HepG2 (cell line): Measurements from ENCODE around the gene AGAP3. TPM values are rescaled to one million over a fixed set of nuclear protein-coding genes. Genes with fewer than 3 reads are reported as not detected.

Source experiments
- ATAC-seq: fragments of 200-7000 bp; cut with Tn5 transposase; 3 replicates; pipeline ENCODE4 v1.9.1; 2020; ENCODE audit warnings: mild to moderate bottlenecking, moderate library complexity
- BruUV-seq: library from RNA; stranded (reverse); fragments of 400-500 nt; replicated peaks from 2 replicates; lab custom pipeline; 2021; lab: Mats Ljungman, UMichigan
- CTCF ChIA-PET: fragments of 300-600 bp; formaldehyde crosslinking; extraction: SDS; loops from one replicate; lab custom pipeline; 2021; ENCODE audit warnings: low total read pairs, inconsistent platforms, low intra/inter-chr PET ratio; lab: Yijun Ruan, JAX
- POLR2A ChIA-PET: fragments of 350-600 bp; sonication (Branson Sonifier 250); formaldehyde crosslinking; loops from one replicate; lab custom pipeline; 2020; ENCODE audit warnings: antibody characterized with exemption, inconsistent platforms; lab: Yijun Ruan, JAX
- DNase-seq: peaks from one replicate; pipeline ENCODE4 v3.0.0-alpha.2; 2015; ENCODE audit warnings: low spot score
- FAIRE-seq: peaks from 3 replicates; lab custom pipeline; 2011; peaks lifted over from hg19 to GRCh38; lab: Jason Lieb, UNC
- H2AFZ ChIP-seq: one replicate; pipeline ENCODE4 v1.6.1; 2011; ENCODE audit warnings: low read length, inconsistent platforms
- H3K27ac ChIP-seq: fragments of 300-600 bp; 3 replicates; pipeline ENCODE4 v1.8.0; 2011; ENCODE audit warnings: mixed run types, mild to moderate bottlenecking, mixed read lengths, low read length, inconsistent platforms; ENCODE audit not compliant: insufficient read depth; ENCODE audit errors: extremely low read length
- H3K27me3 ChIP-seq, 2 experiments: fragments of 200-600 bp in 1 of 2; 2 replicates in 1 of 2; 3 replicates in 1 of 2; pipeline versions ENCODE4 v1.6.0 to v1.8.0; 2011; ENCODE audit warnings: low read length in 2 of 2, mild to moderate bottlenecking in 2 of 2, moderate library complexity in 2 of 2, inconsistent platforms in 1 of 2; ENCODE audit not compliant: insufficient read depth in 2 of 2, control insufficient read depth in 1 of 2
- H3K36me3 ChIP-seq, 2 experiments: fragments of 200-600 bp in 1 of 2; replicated peaks in 1 of 2; 2 replicates in 1 of 2; 3 replicates in 1 of 2; pipeline versions ENCODE4 v1.5.1 to v1.8.0; 2011; ENCODE audit warnings: low read length in 2 of 2, inconsistent platforms in 1 of 2; ENCODE audit not compliant: insufficient read depth in 2 of 2, control insufficient read depth in 1 of 2
- H3K4me1 ChIP-seq: 2 replicates; pipeline ENCODE4 v1.5.1; 2012; ENCODE audit warnings: low read length, inconsistent platforms; ENCODE audit not compliant: insufficient read depth
- H3K4me2 ChIP-seq: 2 replicates; pipeline ENCODE4 v1.6.0; 2011; ENCODE audit warnings: low read depth, low read length, inconsistent platforms
- H3K4me3 ChIP-seq, 3 experiments: fragments of 200-600 bp in 1 of 3; sonication (generic), shearing (Covaris generic) in 1 of 3; replicated peaks in 1 of 3; 2 replicates each; pipeline ENCODE4 v1.5.1; 2011 to 2016; ENCODE audit warnings: low read length in 3 of 3, inconsistent platforms in 2 of 3, low read depth in 2 of 3, mild to moderate bottlenecking in 2 of 3, control low read depth in 1 of 3, mixed read lengths in 1 of 3; ENCODE audit not compliant: insufficient read depth in 1 of 3
- H3K79me2 ChIP-seq: one replicate; pipeline ENCODE4 v1.6.1; 2011; ENCODE audit warnings: low read length, inconsistent platforms; ENCODE audit not compliant: insufficient read depth
- H3K9ac ChIP-seq: 2 replicates; pipeline ENCODE4 v1.6.0; 2011; ENCODE audit warnings: mild to moderate bottlenecking, low read depth, low read length, inconsistent platforms; ENCODE audit not compliant: insufficient read depth
- H3K9me3 ChIP-seq: 2 replicates; pipeline ENCODE4 v1.5.1; 2012; ENCODE audit warnings: mild to moderate bottlenecking, low read length
- H4K20me1 ChIP-seq: 2 replicates; pipeline ENCODE4 v1.6.0; 2011; ENCODE audit warnings: inconsistent platforms, mild to moderate bottlenecking, low read length, moderate library complexity; ENCODE audit not compliant: insufficient read depth
- AHR ChIP-seq: IDR thresholded peaks from 2 replicates; pipeline ENCODE4 v1.6.1; 2018; ENCODE audit warnings: missing genetic modification reagents, missing compliant biosample characterization
- ATF1 ChIP-seq: IDR thresholded peaks from 2 replicates; pipeline ENCODE4 v1.6.1; 2016; ENCODE audit warnings: mild to moderate bottlenecking, control low read depth
- CAMTA2 ChIP-seq: sonication (generic); formaldehyde crosslinking; IDR thresholded peaks from 2 replicates; pipeline ENCODE4 v1.4.0; 2020; ENCODE audit warnings: mild to moderate bottlenecking, missing genetic modification reagents, borderline replicate concordance
- CREM ChIP-seq, 2 experiments: sonication (generic) in 1 of 2; formaldehyde crosslinking in 1 of 2; IDR thresholded peaks; 2 replicates each; pipeline versions ENCODE4 v1.4.0 to v1.6.1; 2016 to 2020; ENCODE audit warnings: antibody characterized with exemption in 1 of 2, mild to moderate bottlenecking in 1 of 2, missing genetic modification reagents in 1 of 2
- PITX1 ChIP-seq: sonication (generic); formaldehyde crosslinking; IDR thresholded peaks from 2 replicates; pipeline ENCODE4 v1.5.1; 2020; ENCODE audit warnings: mild to moderate bottlenecking, missing genetic modification reagents
- SNRNP70 ChIP-seq: fragments of 200-400 bp; formaldehyde crosslinking; IDR thresholded peaks from 2 replicates; pipeline ENCODE4 v1.6.1; 2017; ENCODE audit warnings: mild to moderate bottlenecking, low read depth, low read length, moderate library complexity
- ZNF160 ChIP-seq: sonication (generic); formaldehyde crosslinking; IDR thresholded peaks from 2 replicates; pipeline ENCODE4 v1.8.0; 2022; ENCODE audit warnings: mild to moderate bottlenecking, inconsistent platforms, missing genetic modification reagents
- WGBS: methylation state at CpG from one replicate; pipeline ENCODE4 v1.1.6; 2017; ENCODE audit warnings: low lambda C conversion rate; 5-methylcytosine and 5-hydroxymethylcytosine counted together
- in situ Hi-C: cut with HindIII; loops from 2 replicates; pipeline ENCODE4 v1.10.0; 2017; ENCODE audit warnings: low pct_unique_long_range_greater_than_20kb; ENCODE audit not compliant: extremely low pct_ligation_motif_present
- intact Hi-C: fragments of 100-400 bp; cut with micrococcal nuclease; formaldehyde crosslinking; loops from one replicate; pipeline ENCODE4 v1.10.0; 2022; ENCODE audit not compliant: unreplicated experiment
- polyA plus RNA-seq, 8 experiments: library from polyadenylated mRNA; depleted of rRNA in 3 of 8; stranded (reverse) in 7 of 8; unstranded in 1 of 8; fragments of >200 nt; fragmentation: Illumina TruSeq in 4 of 8; extraction: Trizol in 4 of 8; gene quantifications; 2 replicates each; pipeline versions ENCODE4 v1.2.1 to v1.2.3, GENCODE V29; 2011 to 2016; ENCODE audit warnings: low read depth in 4 of 8, missing spikeins in 1 of 8, mixed read lengths in 1 of 8; ENCODE audit not compliant: insufficient read depth in 1 of 8
- total RNA-seq, 5 experiments: library from RNA; depleted of rRNA; stranded (reverse); fragments of >200 nt; fragmentation: Illumina TruSeq; extraction: Trizol; gene quantifications; 2 replicates each; pipeline ENCODE4 v1.2.3, GENCODE V29; 2016; ENCODE audit warnings: low read depth in 1 of 5
- TF ChIP-seq, protein P1 (sequence below): sonication (generic); formaldehyde crosslinking; IDR thresholded peaks from 2 replicates; pipeline ENCODE4 v1.5.1; 2020; ENCODE audit warnings: mild to moderate bottlenecking, missing genetic modification reagents, moderate library complexity
- TF ChIP-seq, protein P2 (sequence below): sonication (generic); formaldehyde crosslinking; IDR thresholded peaks from 2 replicates; pipeline ENCODE4 v1.8.1; 2023; ENCODE audit warnings: mild to moderate bottlenecking, missing genetic modification reagents
- TF ChIP-seq, protein P3 (sequence below), 2 experiments: sonication (generic) in 1 of 2; formaldehyde crosslinking in 1 of 2; IDR thresholded peaks; 2 replicates each; pipeline versions ENCODE4 v1.4.0 to v1.6.1; 2018 to 2020; ENCODE audit warnings: missing genetic modification reagents in 2 of 2, borderline replicate concordance in 1 of 2, low read depth in 1 of 2, mild to moderate bottlenecking in 1 of 2, missing biosample characterization in 1 of 2

The AGAP3 gene
- total and polyA plus RNA-seq, 2 of the 13 experiments (the other 11 are each of a cell fraction or from before 2014, with no cell fraction given): 31.3 to 61.4 TPM

DNA sequence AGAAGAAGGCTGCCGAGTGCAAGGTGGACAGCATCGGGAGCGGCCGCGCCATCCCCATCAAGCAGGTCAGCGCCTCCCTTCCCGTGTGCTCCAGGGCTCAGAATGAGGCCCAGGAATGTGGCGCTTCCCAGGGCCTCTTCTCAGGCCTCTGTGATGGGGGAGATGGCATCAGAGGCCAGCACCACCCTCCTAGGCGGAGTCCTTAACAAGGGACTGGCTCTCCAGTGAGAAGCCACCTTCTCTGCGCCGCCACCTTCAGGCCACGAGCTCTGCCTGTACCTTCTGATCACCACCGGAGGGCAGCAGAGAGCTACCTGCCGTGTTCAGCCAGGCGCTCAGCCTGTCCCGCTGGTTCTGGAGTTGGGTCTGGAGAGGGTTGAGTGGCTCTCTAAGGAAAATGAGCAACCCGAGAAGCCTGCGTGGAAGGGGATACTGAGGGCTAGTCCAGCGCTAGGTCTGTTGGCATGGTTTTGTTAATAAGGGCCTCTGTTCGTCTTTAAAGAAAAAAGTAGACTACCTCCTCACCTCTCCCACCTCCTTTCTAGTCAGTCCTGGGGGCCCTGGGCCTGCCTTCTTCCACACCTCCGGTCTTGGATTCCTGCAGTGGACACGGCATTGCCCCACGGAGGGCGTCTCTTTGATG, 37.7 kb downstream of the AGAP3 start (continued):
- TF ChIP-seq, protein P1, sequence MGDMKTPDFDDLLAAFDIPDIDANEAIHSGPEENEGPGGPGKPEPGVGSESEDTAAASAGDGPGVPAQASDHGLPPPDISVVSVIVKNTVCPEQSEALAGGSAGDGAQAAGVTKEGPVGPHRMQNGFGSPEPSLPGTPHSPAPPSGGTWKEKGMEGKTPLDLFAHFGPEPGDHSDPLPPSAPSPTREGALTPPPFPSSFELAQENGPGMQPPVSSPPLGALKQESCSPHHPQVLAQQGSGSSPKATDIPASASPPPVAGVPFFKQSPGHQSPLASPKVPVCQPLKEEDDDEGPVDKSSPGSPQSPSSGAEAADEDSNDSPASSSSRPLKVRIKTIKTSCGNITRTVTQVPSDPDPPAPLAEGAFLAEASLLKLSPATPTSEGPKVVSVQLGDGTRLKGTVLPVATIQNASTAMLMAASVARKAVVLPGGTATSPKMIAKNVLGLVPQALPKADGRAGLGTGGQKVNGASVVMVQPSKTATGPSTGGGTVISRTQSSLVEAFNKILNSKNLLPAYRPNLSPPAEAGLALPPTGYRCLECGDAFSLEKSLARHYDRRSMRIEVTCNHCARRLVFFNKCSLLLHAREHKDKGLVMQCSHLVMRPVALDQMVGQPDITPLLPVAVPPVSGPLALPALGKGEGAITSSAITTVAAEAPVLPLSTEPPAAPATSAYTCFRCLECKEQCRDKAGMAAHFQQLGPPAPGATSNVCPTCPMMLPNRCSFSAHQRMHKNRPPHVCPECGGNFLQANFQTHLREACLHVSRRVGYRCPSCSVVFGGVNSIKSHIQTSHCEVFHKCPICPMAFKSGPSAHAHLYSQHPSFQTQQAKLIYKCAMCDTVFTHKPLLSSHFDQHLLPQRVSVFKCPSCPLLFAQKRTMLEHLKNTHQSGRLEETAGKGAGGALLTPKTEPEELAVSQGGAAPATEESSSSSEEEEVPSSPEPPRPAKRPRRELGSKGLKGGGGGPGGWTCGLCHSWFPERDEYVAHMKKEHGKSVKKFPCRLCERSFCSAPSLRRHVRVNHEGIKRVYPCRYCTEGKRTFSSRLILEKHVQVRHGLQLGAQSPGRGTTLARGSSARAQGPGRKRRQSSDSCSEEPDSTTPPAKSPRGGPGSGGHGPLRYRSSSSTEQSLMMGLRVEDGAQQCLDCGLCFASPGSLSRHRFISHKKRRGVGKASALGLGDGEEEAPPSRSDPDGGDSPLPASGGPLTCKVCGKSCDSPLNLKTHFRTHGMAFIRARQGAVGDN (CRISPR knock-in tag): peak; percentile 34; the same call in 1 of the 2 replicates

DNA sequence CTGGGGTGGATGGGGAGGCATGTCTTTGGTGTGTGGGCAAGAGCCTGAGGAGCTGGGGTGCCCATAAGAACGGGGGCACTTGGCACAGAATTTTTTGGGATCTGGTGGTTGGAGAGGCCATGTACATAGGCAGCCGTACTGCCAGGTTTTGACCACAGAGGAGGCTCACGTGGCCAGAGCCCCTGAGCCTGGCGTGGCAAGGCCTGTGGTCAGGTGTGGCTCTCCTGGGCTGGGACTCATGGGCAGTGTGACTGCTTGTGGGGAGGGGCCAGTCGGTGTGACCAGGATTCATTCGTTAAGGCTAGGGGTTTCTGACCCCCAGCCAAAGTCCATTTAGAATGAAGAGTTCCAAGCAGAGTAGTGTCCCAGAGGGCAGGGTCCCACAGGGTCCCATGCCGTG, 38.2 kb downstream of the AGAP3 start:
- WGBS: 100% methylated on average over 1 of the region's 7 CpGs
- peaks cover 18 to 50% of the 10 kb centered on the region in 2 experiments for H3K36me3 ChIP-seq
- H2AFZ ChIP-seq: no peak overlapping the region
- ATAC-seq: no peak
- H3K4me2 ChIP-seq: no peak overlapping the region
- H3K79me2 ChIP-seq: no peaks in the 10 kb centered on the region
- FAIRE-seq: no peak
- H3K4me1 ChIP-seq: no peaks in the 10 kb centered on the region
- no peaks in the 10 kb centered on the region for H3K9me3 ChIP-seq
- no peaks in the 10 kb centered on the region for H3K27me3 ChIP-seq
- peaks cover 6% of the 10 kb centered on the region; the same call in 1 of the 2 replicates for H4K20me1 ChIP-seq
- no peak overlapping the region for H3K9ac ChIP-seq
- intact Hi-C loops (no loop called here), in situ Hi-C loops (loop anchor here (10.0 kb wide), 1 partner anchor 180 kb away; no protein-coding TSS in a partner anchor)
- no TSS peak for BruUV-seq
- no peak overlapping the region for H3K4me3 ChIP-seq
- ChIA-PET CTCF (interaction anchor here (1.1 to 3.1 kb wide), 4 partner anchors 48 to 179 kb away, joined by 3 to 67 read pairs (median 10); no protein-coding TSS in a partner anchor), POLR2A (interaction anchor here (1.0 kb wide), 2 partner anchors 15 to 62 kb away, joined by 3 read pairs; no protein-coding TSS in a partner anchor)
- no peak for DNase-seq
- no peak overlapping the region for H3K27ac ChIP-seq
- no peak for TF ChIP-seq CAMTA2 (CRISPR knock-in tag)
- no peak for TF ChIP-seq SNRNP70
- no peak for TF ChIP-seq PITX1 (CRISPR knock-in tag)
- TF ChIP-seq ZNF160 (CRISPR knock-in tag): no peak
- TF ChIP-seq, protein P2, sequence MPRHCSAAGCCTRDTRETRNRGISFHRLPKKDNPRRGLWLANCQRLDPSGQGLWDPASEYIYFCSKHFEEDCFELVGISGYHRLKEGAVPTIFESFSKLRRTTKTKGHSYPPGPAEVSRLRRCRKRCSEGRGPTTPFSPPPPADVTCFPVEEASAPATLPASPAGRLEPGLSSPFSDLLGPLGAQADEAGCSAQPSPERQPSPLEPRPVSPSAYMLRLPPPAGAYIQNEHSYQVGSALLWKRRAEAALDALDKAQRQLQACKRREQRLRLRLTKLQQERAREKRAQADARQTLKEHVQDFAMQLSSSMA (CRISPR knock-in tag): no peak
- TF ChIP-seq AHR (CRISPR knock-in tag): no peak
- TF ChIP-seq ATF1 (CRISPR knock-in tag): no peak
- TF ChIP-seq CREM (IDR thresholded peaks at IDR 0.05): no peak
- no peak for TF ChIP-seq CREM (CRISPR knock-in tag; IDR thresholded peaks at IDR 0.05)
- TF ChIP-seq, protein P3, sequence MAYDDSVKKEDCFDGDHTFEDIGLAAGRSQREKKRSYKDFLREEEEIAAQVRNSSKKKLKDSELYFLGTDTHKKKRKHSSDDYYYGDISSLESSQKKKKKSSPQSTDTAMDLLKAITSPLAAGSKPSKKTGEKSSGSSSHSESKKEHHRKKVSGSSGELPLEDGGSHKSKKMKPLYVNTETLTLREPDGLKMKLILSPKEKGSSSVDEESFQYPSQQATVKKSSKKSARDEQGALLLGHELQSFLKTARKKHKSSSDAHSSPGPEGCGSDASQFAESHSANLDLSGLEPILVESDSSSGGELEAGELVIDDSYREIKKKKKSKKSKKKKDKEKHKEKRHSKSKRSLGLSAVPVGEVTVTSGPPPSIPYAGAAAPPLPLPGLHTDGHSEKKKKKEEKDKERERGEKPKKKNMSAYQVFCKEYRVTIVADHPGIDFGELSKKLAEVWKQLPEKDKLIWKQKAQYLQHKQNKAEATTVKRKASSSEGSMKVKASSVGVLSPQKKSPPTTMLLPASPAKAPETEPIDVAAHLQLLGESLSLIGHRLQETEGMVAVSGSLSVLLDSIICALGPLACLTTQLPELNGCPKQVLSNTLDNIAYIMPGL (CRISPR knock-in tag; IDR thresholded peaks at IDR 0.05; ENCODE audit: borderline replicate concordance in 1 of 2, low read depth in 1 of 2): peak in 1 of 2 experiments; percentile 14; a peak in 1 of 4 replicates
